Right atrium auricular region (tissue), 2 donors: ENCODE results near the gene C1orf174. TPM values are rescaled to one million over a fixed set of nuclear protein-coding genes. Genes with fewer than 3 reads are reported as not detected.

ENCODE experiments used
- DNase-seq: peaks from one replicate; pipeline ENCODE4 v3.0.0-alpha.2; 2019; ENCODE audit warnings: low spot score
- H3K27ac ChIP-seq, 2 donors: fragments of 200-600 bp; sonication (generic); 1 replicate in 1 of 2; 2 replicates in 1 of 2; pipeline ENCODE4 v1.5.1; 2016 to 2019
- H3K27me3 ChIP-seq, 2 donors: fragments of 200-600 bp; sonication (generic); one replicate each; pipeline versions ENCODE4 v1.5.1 to v1.6.0; 2017 to 2019
- H3K36me3 ChIP-seq: fragments of 200-600 bp; sonication (generic); one replicate; pipeline ENCODE4 v1.5.1; 2016
- H3K4me1 ChIP-seq, 2 donors: fragments of 200-600 bp; sonication (generic); one replicate each; pipeline versions ENCODE4 v1.5.1 to v1.6.0; 2017 to 2019
- H3K4me3 ChIP-seq, 2 donors: fragments of 200-600 bp; sonication (generic); 1 replicate in 1 of 2; 2 replicates in 1 of 2; pipeline ENCODE4 v1.5.1; 2017 to 2019; ENCODE audit warnings: mild to moderate bottlenecking in 1 of 2, moderate library complexity in 1 of 2
- H3K9me3 ChIP-seq, 2 donors: fragments of 200-600 bp; sonication (generic); one replicate each; pipeline ENCODE4 v1.5.1; 2019
- total RNA-seq, 2 donors: library from RNA; depleted of rRNA; stranded (reverse); fragments of >200 nt; gene quantifications; one replicate each; pipeline ENCODE4 v1.1.0, GENCODE V29; 2016
- TF ChIP-seq, protein P1 (sequence below), 2 donors: fragments of 200-600 bp; sonication (generic); IDR thresholded peaks; one replicate each; pipeline ENCODE4 v1.5.1; 2019; ENCODE audit warnings: antibody characterized with exemption in 2 of 2

The C1orf174 gene
- total RNA-seq, 2 donors from 2014 or later, result 9.1 to 18.8 TPM

DNA sequence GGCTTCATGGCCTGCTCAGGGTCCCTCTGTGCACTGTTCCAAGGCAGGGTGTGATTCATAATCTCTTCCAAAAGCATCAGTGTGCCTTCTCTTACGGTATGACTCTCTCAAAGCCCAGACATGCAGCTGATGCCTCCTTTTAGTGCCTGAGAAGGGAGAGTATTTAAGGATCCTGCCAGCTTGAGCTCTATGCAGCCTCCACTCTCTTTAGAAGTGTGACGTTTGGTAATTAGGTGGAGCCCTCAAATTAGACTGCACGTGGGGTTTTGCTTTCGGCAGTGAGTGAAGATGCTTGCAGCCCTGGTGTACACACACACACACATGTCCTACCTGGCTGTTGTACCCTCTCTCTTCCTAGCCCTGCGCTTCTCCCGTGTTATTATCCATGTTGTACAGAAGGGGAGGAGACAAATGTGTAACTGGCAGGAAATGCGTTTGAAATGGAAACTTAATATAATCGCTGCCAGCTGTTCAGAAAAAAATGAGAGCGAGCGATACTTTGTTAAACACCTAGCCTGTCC is 2.6 kb upstream of the C1orf174 start:
- TF ChIP-seq, protein P1, sequence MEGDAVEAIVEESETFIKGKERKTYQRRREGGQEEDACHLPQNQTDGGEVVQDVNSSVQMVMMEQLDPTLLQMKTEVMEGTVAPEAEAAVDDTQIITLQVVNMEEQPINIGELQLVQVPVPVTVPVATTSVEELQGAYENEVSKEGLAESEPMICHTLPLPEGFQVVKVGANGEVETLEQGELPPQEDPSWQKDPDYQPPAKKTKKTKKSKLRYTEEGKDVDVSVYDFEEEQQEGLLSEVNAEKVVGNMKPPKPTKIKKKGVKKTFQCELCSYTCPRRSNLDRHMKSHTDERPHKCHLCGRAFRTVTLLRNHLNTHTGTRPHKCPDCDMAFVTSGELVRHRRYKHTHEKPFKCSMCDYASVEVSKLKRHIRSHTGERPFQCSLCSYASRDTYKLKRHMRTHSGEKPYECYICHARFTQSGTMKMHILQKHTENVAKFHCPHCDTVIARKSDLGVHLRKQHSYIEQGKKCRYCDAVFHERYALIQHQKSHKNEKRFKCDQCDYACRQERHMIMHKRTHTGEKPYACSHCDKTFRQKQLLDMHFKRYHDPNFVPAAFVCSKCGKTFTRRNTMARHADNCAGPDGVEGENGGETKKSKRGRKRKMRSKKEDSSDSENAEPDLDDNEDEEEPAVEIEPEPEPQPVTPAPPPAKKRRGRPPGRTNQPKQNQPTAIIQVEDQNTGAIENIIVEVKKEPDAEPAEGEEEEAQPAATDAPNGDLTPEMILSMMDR (IDR thresholded peaks at IDR 0.05), result no peak
- Histone ChIP-seq H3K27me3 (no peaks in the 10 kb centered on the region), H3K4me1 (peaks cover 0 to 8% of the 10 kb centered on the region in 2 donors), H3K9me3 (peaks cover 0 to 7% of the 10 kb centered on the region in 2 donors), H3K27ac (no peak overlapping the region), H3K36me3 (no peaks in the 10 kb centered on the region), H3K4me3 (no peak overlapping the region)
- no peak for DNase-seq

DNA sequence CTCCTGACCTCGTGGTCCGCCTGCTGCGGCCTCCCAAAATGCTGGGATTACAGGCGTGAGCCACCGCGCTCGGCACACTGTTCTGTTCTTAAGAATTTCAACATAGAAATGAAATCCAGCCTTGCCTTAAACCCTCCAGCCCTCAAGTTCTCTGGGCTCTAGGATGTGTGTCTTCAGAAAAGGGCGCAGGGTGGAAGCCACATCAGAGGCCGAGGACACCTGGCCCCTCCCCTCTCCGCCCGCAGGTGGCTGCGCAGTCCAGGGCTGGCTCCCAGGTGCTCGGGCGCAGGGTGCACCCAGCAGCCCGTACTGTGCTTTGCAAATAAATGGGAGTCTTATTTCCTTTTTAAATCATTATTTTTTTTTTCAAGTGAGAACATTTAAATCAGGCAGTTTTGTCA is 2.0 kb upstream of the C1orf174 start:
- DNase-seq, result no peak
- Histone ChIP-seq H3K36me3 (no peaks in the 10 kb centered on the region), H3K27me3 (no peaks in the 10 kb centered on the region), H3K27ac (no peak overlapping the region), H3K4me1 (peaks cover 0 to 8% of the 10 kb centered on the region in 2 donors), H3K9me3 (peaks cover 0 to 9% of the 10 kb centered on the region in 2 donors), H3K4me3 (no peak overlapping the region)
- TF ChIP-seq, protein P1 (IDR thresholded peaks at IDR 0.05), result no peak

DNA sequence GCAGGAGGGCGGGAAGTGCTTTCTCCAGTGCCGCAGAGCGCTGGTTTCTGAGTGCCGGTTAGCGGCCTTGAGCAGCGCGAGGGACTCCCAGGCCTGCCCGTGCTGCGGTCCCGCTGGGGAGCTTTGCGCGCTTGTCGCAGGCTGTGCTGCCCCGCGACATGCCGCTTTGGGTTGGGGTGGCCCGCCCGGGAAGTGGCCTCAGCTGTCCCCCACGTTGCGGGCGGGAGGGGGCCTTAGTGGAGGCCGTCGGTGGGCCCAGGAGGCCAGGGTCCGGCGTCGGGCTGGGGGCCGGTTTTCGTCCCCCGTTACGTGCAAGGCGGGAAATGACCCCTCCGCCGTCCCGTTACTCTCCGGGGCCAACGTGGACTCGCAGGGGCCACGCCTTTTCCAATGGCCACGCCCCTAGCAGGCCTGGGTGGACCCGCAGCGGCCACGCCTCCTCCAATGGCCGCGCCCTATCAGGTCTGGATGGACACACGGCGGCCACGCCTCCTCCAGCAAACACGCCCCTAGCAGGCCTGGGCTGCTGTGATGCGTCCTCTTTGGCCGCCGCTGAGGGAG is 977 bp upstream of the C1orf174 start:
- DNase-seq, result peak; percentile 99
- TF ChIP-seq, protein P1 (IDR thresholded peaks at IDR 0.05), result no peak
- H3K27me3 ChIP-seq, result no peaks in the 10 kb centered on the region
- H3K27ac ChIP-seq, result peak overlapping the region; percentile 98 to 99
- H3K36me3 ChIP-seq, result no peaks in the 10 kb centered on the region
- H3K4me1 ChIP-seq, result peaks cover 0 to 8% of the 10 kb centered on the region in 2 donors
- peaks cover 0 to 9% of the 10 kb centered on the region in 2 donors for H3K9me3 ChIP-seq
- H3K4me3 ChIP-seq, result peak overlapping the region; percentile 86 to 95

DNA sequence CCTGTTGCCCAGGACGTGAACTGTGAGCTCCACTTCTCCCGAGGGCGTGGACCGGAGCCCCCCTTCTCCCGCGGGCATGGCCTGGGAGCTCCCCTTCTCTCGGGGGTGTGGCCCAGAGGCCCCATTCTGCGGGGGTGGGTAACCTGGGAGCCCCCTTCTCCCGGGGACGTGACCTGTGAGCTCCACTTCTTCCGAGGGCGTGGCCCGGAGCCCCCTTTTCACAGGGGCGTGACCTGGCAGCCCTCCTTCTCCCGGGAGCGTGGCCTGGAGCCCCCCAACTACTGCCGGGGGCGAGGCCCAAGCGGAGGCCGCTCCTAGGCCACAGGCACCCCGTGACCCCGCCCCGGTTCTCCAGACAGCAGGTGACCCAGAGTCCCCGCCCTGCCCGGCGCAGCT is 320 bp downstream of the C1orf174 start:
- H3K27ac ChIP-seq, result peak overlapping the region; percentile 98 to 99
- TF ChIP-seq, protein P1 (IDR thresholded peaks at IDR 0.05), result no peak

DNA sequence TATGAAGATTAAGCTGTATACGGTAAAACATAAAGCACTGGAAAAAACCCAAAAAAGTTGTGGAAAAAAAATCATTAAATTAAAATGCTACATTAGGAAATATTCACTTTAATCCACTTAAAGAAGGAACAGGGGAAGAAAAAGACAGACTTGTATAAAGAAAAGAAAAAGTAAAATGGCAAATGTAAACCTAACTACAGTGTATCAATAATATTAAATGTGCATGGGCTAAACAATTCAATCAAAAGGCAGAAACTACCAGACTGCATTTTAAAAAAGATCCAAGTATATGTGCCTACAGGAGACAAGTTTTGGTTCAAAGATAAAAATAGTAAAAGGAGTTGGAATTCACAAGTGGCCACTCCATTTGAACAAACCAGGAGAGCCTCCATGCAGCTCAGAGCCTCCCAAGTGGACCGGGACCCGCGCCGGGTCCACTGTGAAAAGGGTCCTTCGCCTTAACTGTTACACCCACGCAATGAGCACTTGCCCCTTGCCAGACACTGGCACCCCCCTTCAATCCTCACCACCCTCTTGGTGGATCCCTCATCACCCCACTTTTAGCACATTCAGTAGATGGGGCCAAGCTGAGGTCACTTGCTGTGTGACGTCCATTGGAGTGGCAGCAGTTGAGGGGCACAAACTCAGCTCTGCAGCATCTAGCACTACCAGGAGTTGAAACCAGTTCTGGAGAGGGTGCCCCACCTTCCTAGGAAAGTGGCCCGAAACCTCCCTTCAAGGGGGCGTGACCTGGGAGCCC is 898 bp downstream of the C1orf174 start:
- Histone ChIP-seq H3K27ac (peak overlapping the region; percentile 98 to 99), H3K36me3 (peaks cover 7% of the 10 kb centered on the region), H3K9me3 (peaks cover 0 to 9% of the 10 kb centered on the region in 2 donors), H3K4me3 (peak overlapping the region; percentile 86 to 95), H3K4me1 (peaks cover 0 to 8% of the 10 kb centered on the region in 2 donors), H3K27me3 (no peaks in the 10 kb centered on the region)
- DNase-seq, result no peak
- TF ChIP-seq, protein P1 (IDR thresholded peaks at IDR 0.05), result no peak

More for the DNA sequence above, 320 bp downstream of the C1orf174 start:
- DNase-seq, result no peak
- Histone ChIP-seq H3K36me3 (peaks cover 7% of the 10 kb centered on the region), H3K9me3 (peaks cover 0 to 9% of the 10 kb centered on the region in 2 donors), H3K4me1 (peaks cover 0 to 8% of the 10 kb centered on the region in 2 donors), H3K27me3 (no peaks in the 10 kb centered on the region), H3K4me3 (peak overlapping the region; percentile 86 to 95)
